ENCODE measurements around the gene AKAP13.

The AKAP13 gene

DNA sequence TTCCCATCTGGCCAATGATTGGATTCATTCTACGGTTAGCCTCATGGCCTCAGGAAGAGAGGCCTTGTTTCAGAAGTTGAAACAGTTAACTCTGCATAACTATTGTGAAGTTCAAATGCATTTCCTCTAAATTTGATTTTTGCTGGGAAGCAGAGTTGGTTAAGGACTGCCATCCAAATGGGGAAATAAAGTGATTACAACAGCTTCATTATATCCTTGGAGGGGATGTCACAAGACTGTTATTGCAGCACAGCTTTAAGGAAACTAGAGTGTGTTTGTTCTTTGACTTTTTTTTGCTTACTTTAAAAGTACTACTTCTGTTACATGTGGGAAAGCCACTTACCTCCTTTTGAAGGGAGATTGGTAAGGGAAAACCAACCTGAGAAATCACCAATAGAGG is 164.8 kb downstream of the AKAP13 start:
- Histone ChIP-seq H3K27ac (ENCODE audit: low read depth, low read length) (no peak overlapping the region), H3K36me3 (ENCODE audit: low read length) (peaks cover 16% of the 10 kb centered on the region)
- TF ChIP-seq CTCF (IDR thresholded peaks at IDR 0.05; ENCODE audit: insufficient read depth, low read length, poor library complexity, severe bottlenecking) = no peak
- no peak for TF ChIP-seq EZH2phosphoT487 (conservative IDR thresholded peaks at IDR 0.05; ENCODE audit: low read length)

GRCh38 chr15:85545752-85546151 is 165.3 kb downstream of the AKAP13 start:
- peaks cover 16% of the 10 kb centered on the region for H3K36me3 ChIP-seq (ENCODE audit: low read length)
- peaks cover 49% of the 10 kb centered on the region for H3K79me2 ChIP-seq (ENCODE audit: insufficient read depth, low read length)
- no peak for TF ChIP-seq CTCF (IDR thresholded peaks at IDR 0.05; ENCODE audit: insufficient read depth, low read length, poor library complexity, severe bottlenecking)
- TF ChIP-seq EZH2phosphoT487 (conservative IDR thresholded peaks at IDR 0.05; ENCODE audit: low read length) = no peak
- no peaks in the 10 kb centered on the region for H3K9me3 ChIP-seq (ENCODE audit: insufficient read depth, low read length)
- H3K4me3 ChIP-seq (ENCODE audit: insufficient read depth, low read length, poor library complexity, severe bottlenecking) = no peak overlapping the region
- no peak overlapping the region for H3K4me2 ChIP-seq (ENCODE audit: low read depth, low read length, poor library complexity, severe bottlenecking)
- H3K9me2 ChIP-seq (replicated peaks; ENCODE audit: insufficient read depth, low read length) = no peaks in the 10 kb centered on the region
- no peak overlapping the region for H3K9ac ChIP-seq (ENCODE audit: low read length)
- no peak overlapping the region for H3K27ac ChIP-seq (ENCODE audit: low read depth, low read length)
- 0 out of 2 replicates have a peak, but pooled peaks cover 6% of the 10 kb centered on the region for H4K20me1 ChIP-seq (ENCODE audit: low read depth, low read length)
- H2AFZ ChIP-seq (ENCODE audit: low read depth, low read length, severe bottlenecking) = no peak overlapping the region
- peaks cover 7% of the 10 kb centered on the region; the same call in 1 of the 2 replicates for H3F3A ChIP-seq (ENCODE audit: insufficient read depth)
- H3K27me3 ChIP-seq (ENCODE audit: low read length) = no peaks in the 10 kb centered on the region

More for the DNA sequence above, 164.8 kb downstream of the AKAP13 start:
- Histone ChIP-seq H3K9me2 (replicated peaks; ENCODE audit: insufficient read depth, low read length) (no peaks in the 10 kb centered on the region), H3K9me3 (ENCODE audit: insufficient read depth, low read length) (no peaks in the 10 kb centered on the region), H4K20me1 (ENCODE audit: low read depth, low read length) (0 out of 2 replicates have a peak, but pooled peaks cover 6% of the 10 kb centered on the region), H3K79me2 (ENCODE audit: insufficient read depth, low read length) (peaks cover 52% of the 10 kb centered on the region), H2AFZ (ENCODE audit: low read depth, low read length, severe bottlenecking) (no peak overlapping the region), H3K4me2 (ENCODE audit: low read depth, low read length, poor library complexity, severe bottlenecking) (no peak overlapping the region), H3K27me3 (ENCODE audit: low read length) (no peaks in the 10 kb centered on the region), H3K4me3 (ENCODE audit: insufficient read depth, low read length, poor library complexity, severe bottlenecking) (no peak overlapping the region), H3F3A (ENCODE audit: insufficient read depth) (peaks cover 7% of the 10 kb centered on the region; the same call in 1 of the 2 replicates), H3K9ac (ENCODE audit: low read length) (no peak overlapping the region)

DNA sequence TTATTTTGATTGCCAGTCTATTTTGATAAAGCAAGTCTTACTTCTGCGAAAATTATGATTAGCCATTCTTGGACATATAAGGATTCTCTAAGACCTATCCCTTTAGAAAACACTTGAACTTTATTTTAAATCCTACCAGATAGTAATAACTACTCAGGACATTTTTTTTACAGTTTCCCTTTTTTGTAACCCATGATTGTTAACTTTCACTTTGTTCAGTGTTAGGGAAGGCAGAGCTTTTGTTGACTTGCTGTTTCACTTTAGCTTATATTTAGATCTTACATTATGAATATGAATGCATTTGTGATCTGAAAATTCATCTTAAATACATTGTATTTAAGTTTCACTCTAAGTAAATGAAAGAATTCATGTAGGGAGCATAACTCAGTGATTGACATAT is 167.0 kb downstream of the AKAP13 start:
- H3K27ac ChIP-seq (ENCODE audit: low read depth, low read length) = no peak overlapping the region
- no peak overlapping the region for H2AFZ ChIP-seq (ENCODE audit: low read depth, low read length, severe bottlenecking)
- H3K9ac ChIP-seq (ENCODE audit: low read length) = no peak overlapping the region
- peaks cover 33% of the 10 kb centered on the region; the same call in 1 of the 2 replicates for H3K79me2 ChIP-seq (ENCODE audit: insufficient read depth, low read length)
- peaks cover 24% of the 10 kb centered on the region for H3K36me3 ChIP-seq (ENCODE audit: low read length)
- no peaks in the 10 kb centered on the region for H3K27me3 ChIP-seq (ENCODE audit: low read length)
- no peak overlapping the region for H3K4me3 ChIP-seq (ENCODE audit: insufficient read depth, low read length, poor library complexity, severe bottlenecking)
- peaks cover 10% of the 10 kb centered on the region for H3F3A ChIP-seq (ENCODE audit: insufficient read depth)
- 0 out of 2 replicates have a peak, but pooled peaks cover 6% of the 10 kb centered on the region for H4K20me1 ChIP-seq (ENCODE audit: low read depth, low read length)
- H3K9me2 ChIP-seq (replicated peaks; ENCODE audit: insufficient read depth, low read length) = no peaks in the 10 kb centered on the region
- no peak overlapping the region for H3K4me2 ChIP-seq (ENCODE audit: low read depth, low read length, poor library complexity, severe bottlenecking)
- H3K9me3 ChIP-seq (ENCODE audit: insufficient read depth, low read length) = no peaks in the 10 kb centered on the region
- no peak for TF ChIP-seq EZH2phosphoT487 (conservative IDR thresholded peaks at IDR 0.05; ENCODE audit: low read length)
- no peak for TF ChIP-seq CTCF (IDR thresholded peaks at IDR 0.05; ENCODE audit: insufficient read depth, low read length, poor library complexity, severe bottlenecking)

All from SU-DHL-6 (cell line).